ENCODE measurements around the gene CCM2. TPM values are rescaled to one million over a fixed set of nuclear protein-coding genes. Genes with fewer than 3 reads are reported as not detected.

Gene CCM2
- total RNA-seq, 1 experiment from 2014 or later, result 26.2 TPM

DNA sequence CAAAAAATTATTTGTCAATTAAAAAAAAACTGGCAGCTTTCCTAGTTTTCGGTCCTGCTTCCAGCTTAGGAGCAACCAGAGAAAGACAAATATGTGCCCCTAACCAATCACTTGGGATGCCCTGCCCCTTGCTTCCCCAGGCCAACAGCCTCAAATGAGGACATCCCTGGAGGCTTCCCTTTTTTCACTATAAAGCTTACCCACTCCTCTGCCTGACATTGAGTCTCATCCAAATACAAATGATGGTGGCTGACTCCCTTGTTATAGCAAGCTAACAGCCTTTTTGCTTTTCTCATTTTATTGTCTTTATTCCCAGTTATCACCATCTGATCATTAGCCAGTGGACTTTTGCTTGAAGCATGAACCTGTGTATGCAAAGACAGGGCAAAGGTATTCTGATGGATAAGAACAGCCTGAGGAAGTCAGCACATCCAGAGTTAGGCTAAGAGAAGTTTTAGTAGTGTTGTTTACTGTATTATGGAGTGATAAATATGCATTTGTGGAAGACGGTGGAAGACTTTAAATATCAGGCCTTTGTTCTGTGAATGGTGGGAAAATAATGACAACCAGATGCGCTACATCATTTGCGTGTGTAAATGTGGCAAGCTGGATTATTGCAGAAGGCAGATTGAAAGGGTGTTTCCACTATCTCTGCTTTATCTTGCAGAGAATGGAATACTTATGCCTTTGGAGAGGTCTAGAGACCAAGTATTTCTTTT is 1.7 kb upstream of the CCM2 start:
- DNase-seq, result no peak
- Histone ChIP-seq H3K4me3 (peak overlapping the region; percentile 96), H3K27me3 (no peaks in the 10 kb centered on the region), H3K36me3 (no peaks in the 10 kb centered on the region; the same call in 1 of the 2 replicates), H3K9me3 (replicated peaks) (no peaks in the 10 kb centered on the region), H3K27ac (no peak overlapping the region; the same call in 1 of the 2 replicates), H3K4me1 (peaks cover 8% of the 10 kb centered on the region)

DNA sequence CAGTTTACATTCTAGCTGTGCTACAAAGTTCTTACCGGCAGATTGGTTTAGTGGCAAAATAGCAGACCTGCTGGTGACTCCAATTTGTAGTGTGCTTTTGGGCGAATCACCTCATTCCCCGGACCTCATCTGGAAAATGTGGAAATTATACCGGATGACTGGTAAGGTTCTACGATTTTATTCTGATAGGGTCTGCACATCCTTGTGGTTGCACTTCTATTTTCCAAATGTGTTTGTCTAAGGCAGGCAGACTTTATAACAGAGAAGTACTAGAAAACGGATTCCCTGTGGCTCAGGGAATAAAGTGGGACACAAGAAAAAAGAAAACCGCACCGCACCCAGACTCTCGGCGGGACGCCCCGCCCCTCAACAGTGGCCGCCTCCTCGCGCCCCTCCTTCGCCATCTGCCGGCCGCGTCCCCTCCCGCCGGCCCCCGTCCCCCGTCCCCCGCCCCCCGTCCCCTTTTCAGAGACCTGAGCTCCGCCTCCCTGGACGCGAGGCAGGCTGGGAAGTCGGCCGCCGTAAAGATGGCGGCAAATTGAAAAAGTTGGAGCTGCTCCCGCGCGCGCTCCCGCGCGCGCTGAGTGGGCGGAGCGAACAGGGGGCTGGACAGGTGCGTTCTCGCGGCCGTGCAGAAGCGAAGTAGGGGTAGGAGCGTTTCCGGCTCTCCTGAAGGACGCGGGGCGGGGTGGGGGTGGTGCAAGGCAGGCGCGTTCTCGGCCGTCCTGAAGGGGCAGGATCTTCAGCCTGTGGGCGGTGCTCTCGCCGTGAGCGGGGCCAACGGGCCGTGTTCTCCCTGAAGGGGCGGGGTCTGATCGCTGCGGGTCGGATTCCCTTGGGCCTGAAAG is 532 bp upstream of the CCM2 start:
- no peaks in the 10 kb centered on the region for H3K27me3 ChIP-seq
- peak overlapping the region; percentile 65 for H3K27ac ChIP-seq
- H3K4me3 ChIP-seq, result peak overlapping the region; percentile 96
- no peaks in the 10 kb centered on the region for H3K9me3 ChIP-seq (replicated peaks)
- H3K4me1 ChIP-seq, result peaks cover 8% of the 10 kb centered on the region
- peak; percentile 100 for DNase-seq
- no peaks in the 10 kb centered on the region; the same call in 1 of the 2 replicates for H3K36me3 ChIP-seq

DNA sequence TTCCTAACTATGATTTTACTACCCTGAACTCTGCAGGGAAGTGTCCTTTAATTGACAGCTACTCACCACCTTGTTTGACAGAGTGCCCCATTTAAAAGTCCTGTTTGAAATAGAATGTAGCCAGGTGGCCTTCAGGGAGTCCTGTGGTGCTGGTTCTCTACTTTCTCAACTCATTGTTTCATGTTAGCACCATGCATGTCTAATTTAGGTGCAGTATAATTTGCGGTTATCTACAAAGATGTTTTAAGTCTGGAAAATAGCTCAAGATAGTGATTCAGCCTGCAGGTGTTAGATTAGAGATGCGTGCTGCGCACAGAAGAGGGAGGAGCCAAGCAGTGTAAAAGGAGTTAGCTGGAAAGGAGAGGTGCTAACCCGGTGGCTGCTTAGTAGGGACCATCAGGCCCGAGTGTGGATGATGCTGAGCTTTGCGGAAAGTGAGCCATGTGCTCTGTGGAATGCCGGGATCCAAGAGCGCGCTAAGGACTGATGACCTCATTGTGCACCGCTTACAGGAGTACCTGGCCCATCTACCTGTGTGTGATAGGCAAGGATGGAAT is 1.2 kb downstream of the CCM2 start:
- no peak for DNase-seq
- H3K36me3 ChIP-seq, result no peaks in the 10 kb centered on the region; the same call in 1 of the 2 replicates
- H3K9me3 ChIP-seq (replicated peaks), result no peaks in the 10 kb centered on the region
- no peaks in the 10 kb centered on the region for H3K27me3 ChIP-seq
- H3K4me1 ChIP-seq, result peaks cover 5% of the 10 kb centered on the region
- H3K4me3 ChIP-seq, result peak overlapping the region; percentile 96
- peak overlapping the region; percentile 62; the same call in 1 of the 2 replicates for H3K27ac ChIP-seq

DNA sequence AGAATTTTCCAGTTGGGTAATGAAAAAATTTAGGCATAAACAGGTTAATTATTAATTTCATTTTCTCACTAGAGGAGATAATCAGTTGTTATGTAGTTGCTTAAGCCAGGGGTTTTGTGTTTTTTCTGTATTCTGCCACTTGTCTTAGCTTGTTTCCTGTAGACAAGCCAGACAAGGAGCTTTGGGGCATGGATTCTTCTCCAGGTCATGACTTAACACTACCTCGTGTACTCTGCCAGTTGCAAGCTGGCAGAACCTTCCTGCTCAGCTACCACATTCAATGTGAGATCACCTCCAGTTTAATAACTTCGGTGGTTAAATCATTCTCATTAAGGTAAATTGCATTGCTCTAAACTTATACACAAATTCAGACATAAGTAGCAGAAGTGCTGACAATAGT is 1.8 kb downstream of the CCM2 start:
- Histone ChIP-seq H3K27ac (no peak overlapping the region), H3K9me3 (replicated peaks) (no peaks in the 10 kb centered on the region), H3K4me3 (no peak overlapping the region), H3K27me3 (no peaks in the 10 kb centered on the region), H3K36me3 (no peaks in the 10 kb centered on the region; the same call in 1 of the 2 replicates), H3K4me1 (peaks cover 5% of the 10 kb centered on the region)
- no peak for DNase-seq

DNA sequence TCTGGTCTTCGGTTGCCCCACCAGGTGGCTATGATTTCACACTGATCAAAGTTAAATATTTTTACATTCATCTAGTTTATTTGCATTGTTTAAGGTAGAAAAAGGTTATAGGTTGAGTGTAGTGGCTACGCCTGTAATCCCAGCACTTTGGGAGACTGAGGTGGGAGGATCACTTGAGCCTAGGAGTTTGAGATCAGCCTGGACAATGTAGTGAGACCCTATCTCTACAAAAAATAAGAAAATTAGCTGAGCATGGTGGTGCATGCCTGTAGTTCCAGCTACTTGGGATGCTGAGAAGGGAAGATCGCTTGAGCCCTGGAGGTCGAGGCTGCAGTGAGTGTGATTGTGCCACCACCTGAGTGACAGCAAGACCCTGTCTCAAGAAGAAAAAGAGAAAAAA is 3.8 kb downstream of the CCM2 start:
- Histone ChIP-seq H3K36me3 (no peaks in the 10 kb centered on the region; the same call in 1 of the 2 replicates), H3K27ac (no peak overlapping the region), H3K27me3 (no peaks in the 10 kb centered on the region), H3K4me3 (no peak overlapping the region), H3K4me1 (peaks cover 5% of the 10 kb centered on the region), H3K9me3 (replicated peaks) (no peaks in the 10 kb centered on the region)
- DNase-seq, result no peak

DNA sequence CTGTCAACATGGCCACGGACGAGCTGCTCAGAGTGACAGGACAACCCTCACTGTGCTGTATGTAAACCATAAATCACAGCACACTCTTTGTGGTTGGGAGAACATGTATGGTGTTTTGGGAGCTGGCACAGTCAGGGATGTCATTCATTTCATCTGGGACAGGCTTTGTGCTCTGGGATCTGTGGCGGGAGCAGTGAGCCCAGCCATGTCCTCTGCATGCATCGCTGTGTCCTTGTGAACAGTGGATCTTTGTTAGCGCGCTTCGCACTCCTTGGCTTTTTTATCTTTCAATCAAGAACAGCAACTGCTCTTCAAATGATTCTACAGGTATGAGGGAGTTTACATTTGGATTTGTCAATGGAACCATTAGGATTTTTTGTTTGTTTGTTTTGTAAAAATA is 7.1 kb downstream of the CCM2 start:
- Histone ChIP-seq H3K4me1 (no peaks in the 10 kb centered on the region; the same call in 1 of the 2 replicates), H3K27ac (no peak overlapping the region), H3K27me3 (no peaks in the 10 kb centered on the region), H3K4me3 (no peak overlapping the region), H3K36me3 (no peaks in the 10 kb centered on the region; the same call in 1 of the 2 replicates), H3K9me3 (replicated peaks) (no peaks in the 10 kb centered on the region)
- no peak for DNase-seq

DNA sequence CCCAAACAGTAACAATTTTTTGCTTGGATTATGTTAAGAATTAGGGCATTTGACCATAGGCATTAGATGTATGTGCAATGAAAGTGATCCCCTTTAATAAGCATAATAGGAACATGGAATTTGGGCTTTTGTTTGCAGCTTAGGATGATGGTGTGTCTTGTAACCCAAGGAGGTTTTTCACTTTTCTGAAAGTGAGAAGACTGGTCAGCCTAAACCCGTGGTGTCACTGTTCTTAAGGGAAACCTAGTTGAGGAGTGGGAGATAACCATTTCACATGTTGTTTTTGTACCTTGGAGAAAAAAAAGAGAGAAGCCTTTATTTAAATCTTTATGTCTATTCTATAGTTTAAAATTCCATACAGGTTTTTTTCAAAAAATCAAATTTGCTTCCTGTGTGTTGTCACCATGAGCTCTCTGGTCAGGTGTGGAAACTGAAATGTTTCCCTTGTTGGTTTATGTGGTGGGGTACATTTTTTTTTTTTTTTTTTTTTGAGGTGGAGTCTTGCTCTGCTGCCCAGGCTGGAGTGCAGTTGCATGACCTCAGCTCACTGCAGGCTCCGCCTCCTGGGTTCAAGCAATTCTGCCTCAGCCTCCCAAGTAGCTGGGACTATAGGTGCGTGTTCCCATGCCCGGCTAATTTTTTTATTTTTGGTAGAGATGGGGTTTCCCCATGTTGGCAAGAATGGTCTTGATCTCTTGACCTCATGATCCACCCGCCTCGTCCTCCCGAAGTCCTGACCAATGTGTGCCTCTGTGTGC is 7.7 kb downstream of the CCM2 start:
- Histone ChIP-seq H3K4me1 (no peaks in the 10 kb centered on the region; the same call in 1 of the 2 replicates), H3K9me3 (replicated peaks) (no peaks in the 10 kb centered on the region), H3K27me3 (no peaks in the 10 kb centered on the region), H3K4me3 (no peak overlapping the region), H3K27ac (no peak overlapping the region), H3K36me3 (no peaks in the 10 kb centered on the region; the same call in 1 of the 2 replicates)
- DNase-seq, result no peak

DNA sequence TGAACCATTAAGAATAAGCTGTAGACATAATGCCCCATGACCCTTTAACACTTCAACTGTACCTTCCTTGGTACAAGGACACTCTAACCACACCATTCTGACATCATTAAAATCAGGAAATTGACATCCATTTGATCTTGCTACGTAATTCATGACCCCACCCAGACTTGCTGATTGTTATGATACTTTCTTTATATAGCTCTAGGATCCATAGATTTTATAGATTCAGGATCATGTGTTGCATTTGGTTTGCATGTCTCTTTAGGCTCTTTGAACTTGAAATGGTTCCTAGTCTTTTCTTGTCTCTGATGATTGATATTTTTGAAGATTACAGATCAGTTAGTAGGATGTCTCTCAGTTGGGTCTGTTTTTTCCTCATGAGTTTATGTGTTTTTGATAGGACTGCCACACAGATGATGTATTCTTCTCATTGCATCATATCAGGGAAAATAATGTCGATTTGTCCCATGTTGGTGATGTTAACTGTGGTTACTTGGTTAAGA is 13.5 kb downstream of the CCM2 start:
- Histone ChIP-seq H3K4me1 (no peaks in the 10 kb centered on the region), H3K36me3 (peaks cover 5% of the 10 kb centered on the region; the same call in 1 of the 2 replicates), H3K27ac (no peak overlapping the region), H3K27me3 (no peaks in the 10 kb centered on the region), H3K9me3 (replicated peaks) (0 out of 2 replicates have a peak, but pooled peaks cover 3% of the 10 kb centered on the region), H3K4me3 (no peak overlapping the region)
- no peak for DNase-seq

DNA sequence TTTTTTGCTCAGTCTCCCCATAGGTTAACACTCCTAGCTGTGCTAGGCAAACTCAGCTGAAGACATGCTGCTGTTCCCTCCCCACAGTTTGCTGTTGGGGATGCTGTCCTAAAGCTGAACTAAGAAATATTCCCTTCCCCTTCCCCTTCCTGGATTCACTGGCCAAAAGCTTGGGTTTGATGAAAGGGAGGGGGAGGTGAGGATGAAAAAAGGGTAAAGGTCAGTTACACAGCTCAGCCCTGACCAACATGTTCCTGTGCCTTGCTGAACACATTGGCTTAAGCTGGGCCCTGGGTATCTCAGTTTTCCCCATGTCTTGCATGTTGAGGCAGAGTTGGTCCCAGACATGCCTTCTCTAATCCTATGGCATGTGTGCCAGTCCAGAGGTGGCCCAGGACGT is 15.3 kb downstream of the CCM2 start:
- Histone ChIP-seq H3K9me3 (replicated peaks) (0 out of 2 replicates have a peak, but pooled peaks cover 3% of the 10 kb centered on the region), H3K4me3 (no peak overlapping the region), H3K27ac (no peak overlapping the region), H3K4me1 (no peaks in the 10 kb centered on the region), H3K27me3 (no peaks in the 10 kb centered on the region), H3K36me3 (peaks cover 5% of the 10 kb centered on the region; the same call in 1 of the 2 replicates)
- no peak for DNase-seq

DNA sequence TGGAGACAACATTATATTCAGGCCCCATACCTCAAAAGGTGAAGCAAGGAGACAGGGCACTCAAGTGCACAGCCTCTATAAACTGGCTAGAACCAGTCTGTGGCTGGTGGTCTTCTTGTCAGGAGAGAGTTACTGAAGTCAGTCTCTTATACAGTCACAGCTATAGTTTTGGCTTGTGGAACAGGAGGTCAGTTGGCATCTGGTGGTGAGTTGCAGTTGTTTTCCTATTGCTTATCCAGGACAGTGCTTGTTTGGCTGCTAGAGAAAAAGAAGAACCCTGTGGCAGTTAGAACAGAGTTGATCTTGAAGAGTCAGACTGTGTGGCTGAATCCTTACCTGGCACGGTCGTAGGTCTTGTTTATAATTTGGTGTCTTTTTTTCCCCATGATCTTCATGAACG is 17.3 kb downstream of the CCM2 start:
- Histone ChIP-seq H3K4me1 (peaks cover 9% of the 10 kb centered on the region), H3K27me3 (no peaks in the 10 kb centered on the region)
- DNase-seq, result no peak

DNA sequence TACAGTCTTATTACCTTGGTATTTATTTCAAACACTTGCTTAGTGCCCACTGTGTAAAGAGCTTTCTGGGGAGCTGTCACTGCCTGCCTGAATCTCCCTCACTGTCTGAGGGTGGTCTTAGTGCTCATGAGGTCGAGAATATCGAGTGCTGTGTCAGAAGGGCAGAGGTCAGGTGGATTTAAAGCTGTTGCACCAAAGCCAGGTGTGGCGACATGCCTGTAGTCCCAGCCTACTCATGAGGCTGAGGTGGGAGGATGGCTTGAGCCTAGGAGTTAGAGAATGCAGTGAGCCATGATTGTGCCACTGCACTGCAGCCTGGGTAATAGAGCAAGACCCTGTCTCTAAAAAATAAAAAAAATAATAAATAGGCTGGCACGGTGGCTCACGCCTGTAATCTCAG is 20.9 kb downstream of the CCM2 start:
- Histone ChIP-seq H3K9me3 (replicated peaks) (peaks cover 10% of the 10 kb centered on the region; the same call in 1 of the 2 replicates), H3K27ac (no peak overlapping the region; the same call in 1 of the 2 replicates), H3K36me3 (peaks cover 4% of the 10 kb centered on the region; the same call in 1 of the 2 replicates), H3K4me1 (peaks cover 9% of the 10 kb centered on the region), H3K27me3 (no peaks in the 10 kb centered on the region), H3K4me3 (no peak overlapping the region)
- DNase-seq, result no peak

More for the DNA sequence above, 17.3 kb downstream of the CCM2 start:
- Histone ChIP-seq H3K4me3 (no peak overlapping the region), H3K36me3 (peaks cover 5% of the 10 kb centered on the region; the same call in 1 of the 2 replicates), H3K27ac (no peak overlapping the region), H3K9me3 (replicated peaks) (0 out of 2 replicates have a peak, but pooled peaks cover 3% of the 10 kb centered on the region)

DNA sequence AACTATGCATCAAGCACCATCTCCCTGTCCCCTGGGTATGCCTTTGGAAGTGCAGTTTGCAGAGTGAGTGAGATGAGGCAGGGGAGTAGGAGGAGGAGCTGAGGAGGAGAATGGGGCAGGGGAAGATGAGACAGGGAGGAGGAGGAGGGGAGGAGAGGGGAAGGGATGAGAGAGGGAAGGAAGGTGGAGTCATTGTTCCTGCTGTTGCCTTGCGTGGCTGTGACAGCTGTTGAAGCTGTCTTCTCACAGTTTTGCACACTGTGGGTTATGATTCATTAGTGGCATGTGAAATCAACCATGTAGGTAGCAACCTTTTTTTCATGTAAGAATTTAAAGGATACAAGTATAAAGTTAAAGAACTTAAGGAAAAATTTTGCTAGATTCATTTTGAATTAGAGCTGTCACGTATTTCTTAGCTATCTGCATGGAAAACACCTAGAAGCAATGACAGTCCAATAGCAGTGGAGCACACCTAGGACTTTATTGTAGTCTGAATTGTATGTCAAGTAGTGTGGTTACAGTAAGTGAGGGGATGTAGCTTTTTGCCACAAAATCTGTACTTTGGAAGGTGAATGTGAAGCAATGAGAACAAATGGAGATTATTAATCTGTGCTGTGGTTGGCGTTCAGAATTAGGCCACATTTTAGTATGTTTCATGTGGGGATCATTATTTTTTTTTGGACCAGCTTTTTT is 21.7 kb downstream of the CCM2 start:
- H3K27ac ChIP-seq, result peak overlapping the region; percentile 28
- H3K27me3 ChIP-seq, result no peaks in the 10 kb centered on the region
- H3K36me3 ChIP-seq, result peaks cover 4% of the 10 kb centered on the region; the same call in 1 of the 2 replicates
- peaks cover 9% of the 10 kb centered on the region for H3K4me1 ChIP-seq
- DNase-seq, result peak; percentile 70 to 84
- peaks cover 10% of the 10 kb centered on the region; the same call in 1 of the 2 replicates for H3K9me3 ChIP-seq (replicated peaks)
- no peak overlapping the region for H3K4me3 ChIP-seq

DNA sequence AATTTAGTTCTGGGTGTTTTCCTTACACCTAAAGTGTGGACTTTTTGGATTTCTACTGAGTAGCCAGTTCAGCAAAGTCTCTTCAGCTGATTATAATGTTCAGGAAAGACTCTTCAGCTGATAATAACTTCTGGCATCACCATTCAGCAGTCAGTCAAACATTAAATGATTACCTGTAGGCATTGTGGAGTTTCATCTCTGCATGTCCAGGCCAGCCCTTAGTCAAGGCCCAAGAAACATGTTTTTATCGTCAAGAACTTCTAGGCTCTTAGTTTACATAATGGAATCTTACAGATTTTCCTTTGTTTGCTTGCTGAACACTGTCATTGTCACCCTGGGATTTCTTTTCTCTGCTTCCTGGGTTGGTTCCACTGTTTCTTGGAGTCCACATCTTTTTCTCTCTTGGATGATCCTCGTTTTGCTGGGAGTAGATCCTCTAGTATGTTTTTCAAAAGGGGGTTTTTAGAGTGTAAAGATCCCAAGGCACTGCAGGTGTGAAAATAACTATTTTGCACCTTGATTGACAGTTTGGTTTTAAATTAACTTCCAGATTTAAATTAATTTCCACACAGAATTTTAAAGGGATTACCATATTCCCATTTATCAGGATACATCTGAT is 24.2 kb downstream of the CCM2 start:
- peaks cover 6% of the 10 kb centered on the region; the same call in 1 of the 2 replicates for H3K36me3 ChIP-seq
- H3K27ac ChIP-seq, result no peak overlapping the region
- no peak for DNase-seq
- H3K9me3 ChIP-seq (replicated peaks), result peaks cover 7% of the 10 kb centered on the region; the same call in 1 of the 2 replicates
- no peaks in the 10 kb centered on the region for H3K27me3 ChIP-seq
- H3K4me3 ChIP-seq, result no peak overlapping the region
- peaks cover 21% of the 10 kb centered on the region for H3K4me1 ChIP-seq
